Activated T-cell treated with anti-CD3 and anti-CD28 coated beads for 1 hour (primary cell): ENCODE data around the gene CDKAL1.
"Not testable (repeated sequence)": the region's sequence is repeated elsewhere in the genome, so short reads cannot be mapped to it uniquely, and the experiment has no call there.

Source experiments
- DNase-seq: peaks from one replicate; pipeline ENCODE4 v3.0.0-alpha.2; 2020; ENCODE audit warnings: low read depth

Gene CDKAL1

GRCh38 chr6:20594299-20594853, 60.1 kb downstream of the CDKAL1 start:
- DNase-seq = not testable (repeated sequence)

DNA sequence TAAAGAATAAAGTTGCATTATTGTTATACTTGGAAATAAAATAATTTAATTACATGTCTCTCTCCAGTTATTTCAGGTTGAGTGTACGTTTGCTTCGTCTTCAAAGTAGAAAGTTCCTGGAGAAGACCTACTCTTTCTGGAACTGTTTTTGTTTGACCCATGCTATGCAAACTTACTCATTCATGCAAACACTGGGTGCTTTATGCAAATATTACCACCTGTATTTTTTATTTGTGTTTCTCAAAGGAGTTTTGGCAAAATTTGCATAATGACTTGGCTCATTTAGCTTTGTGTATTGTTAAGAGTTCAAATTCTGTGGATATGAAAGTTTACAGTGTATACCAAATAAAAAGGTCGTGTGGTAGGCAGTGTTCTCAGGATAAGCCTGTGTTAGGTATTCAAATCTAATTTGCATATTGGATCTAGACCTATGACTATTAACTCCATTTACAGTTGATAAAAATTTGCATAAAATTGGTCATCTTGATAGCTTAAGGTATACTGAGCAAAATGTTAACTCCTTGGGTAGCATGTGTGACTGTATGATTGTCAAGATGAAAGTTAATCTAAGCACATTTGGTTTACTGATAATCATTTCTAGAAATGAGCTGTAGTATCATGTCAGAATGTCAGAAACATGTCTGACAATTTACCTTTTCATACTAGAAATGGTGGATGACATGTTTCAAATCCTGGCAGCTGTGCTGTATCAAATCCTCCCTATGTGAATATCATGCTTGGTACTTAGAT, 65.2 kb downstream of the CDKAL1 start:
- no peak for DNase-seq

DNA sequence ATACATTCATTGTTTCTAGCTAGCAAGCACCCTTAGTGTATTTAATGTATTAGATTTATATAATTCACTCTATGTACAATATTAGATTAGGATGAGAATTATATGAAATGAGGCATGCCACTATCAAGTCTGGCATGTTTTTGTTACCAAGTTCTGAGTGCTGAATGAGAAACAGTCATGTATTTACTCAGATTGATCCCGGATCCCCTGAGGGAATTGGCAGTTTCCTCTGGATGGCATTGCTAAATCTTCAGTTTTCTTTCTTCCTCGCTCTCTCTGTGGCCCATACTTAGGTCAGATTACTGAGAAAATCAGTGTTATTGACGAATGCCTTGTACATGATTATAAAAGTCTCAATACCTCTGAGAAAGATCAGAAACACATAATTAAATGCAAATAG, 66.6 kb downstream of the CDKAL1 start:
- no peak for DNase-seq

- DNase-seq = no peak
Measured at GRCh38 chr6:20604159-20604558, 69.9 kb downstream of the CDKAL1 start.

DNA sequence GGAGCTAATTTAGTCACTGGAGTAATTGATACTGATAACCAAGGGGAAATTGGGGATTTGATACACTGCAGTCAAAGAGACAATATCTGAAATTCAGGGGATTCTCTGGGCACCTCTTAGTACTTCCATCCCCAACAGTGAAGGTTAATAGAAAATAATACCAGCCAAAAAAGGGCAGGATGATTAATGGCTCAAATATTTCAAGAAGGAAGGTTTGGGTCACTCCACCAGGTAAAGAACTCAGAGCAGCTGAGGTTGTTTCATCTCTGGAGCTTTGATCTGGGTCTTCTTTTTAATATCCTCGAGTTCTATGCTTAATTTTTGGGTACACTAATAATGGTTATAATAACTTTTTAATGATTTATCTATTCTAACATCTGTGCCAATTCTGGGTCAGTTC, 70.8 kb downstream of the CDKAL1 start:
- DNase-seq = no peak

DNA sequence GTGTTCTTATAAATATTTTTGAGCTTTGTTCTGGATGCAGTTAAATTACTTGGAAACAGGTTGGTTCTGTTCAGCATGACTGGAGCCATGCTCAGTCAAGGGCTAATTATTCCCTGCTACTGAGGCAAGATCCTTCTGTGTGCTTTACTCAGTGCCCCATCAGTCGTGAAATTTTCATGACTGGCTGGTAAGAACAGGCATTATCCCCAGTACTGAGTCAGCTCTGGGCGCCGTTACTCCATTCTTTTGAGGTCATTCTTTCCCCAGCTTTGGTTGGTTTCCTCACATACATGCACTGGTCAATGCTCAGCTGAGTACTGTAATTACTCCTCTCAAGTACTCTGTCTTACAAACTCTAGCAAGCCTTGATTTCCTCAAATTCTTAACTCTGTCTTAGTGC, 71.3 kb downstream of the CDKAL1 start:
- no peak for DNase-seq

DNA sequence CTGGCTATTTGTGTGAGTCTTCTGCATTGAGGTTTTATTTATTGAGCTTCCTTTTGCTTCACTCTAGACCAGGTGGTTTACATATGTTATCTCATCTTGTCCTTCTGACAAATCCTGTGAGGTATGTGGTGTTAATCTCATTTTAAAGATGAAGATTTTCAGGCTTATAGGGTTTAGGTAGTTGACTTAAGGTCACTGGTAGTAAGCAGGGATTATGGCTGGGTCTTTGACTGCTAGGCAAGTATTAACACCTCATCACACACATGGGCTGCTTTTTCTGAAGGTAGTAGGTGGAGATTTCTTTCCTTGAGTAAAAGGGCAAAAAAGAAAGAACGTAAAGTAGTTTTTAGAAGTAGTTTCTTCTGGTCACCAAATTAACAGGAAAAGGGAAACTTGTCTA, 72.6 kb downstream of the CDKAL1 start:
- no peak for DNase-seq

- no peak for DNase-seq
Measured at GRCh38 chr6:20608356-20608755, 74.1 kb downstream of the CDKAL1 start.

- DNase-seq = no peak
Measured at GRCh38 chr6:20608905-20609304, 74.6 kb downstream of the CDKAL1 start.

DNA sequence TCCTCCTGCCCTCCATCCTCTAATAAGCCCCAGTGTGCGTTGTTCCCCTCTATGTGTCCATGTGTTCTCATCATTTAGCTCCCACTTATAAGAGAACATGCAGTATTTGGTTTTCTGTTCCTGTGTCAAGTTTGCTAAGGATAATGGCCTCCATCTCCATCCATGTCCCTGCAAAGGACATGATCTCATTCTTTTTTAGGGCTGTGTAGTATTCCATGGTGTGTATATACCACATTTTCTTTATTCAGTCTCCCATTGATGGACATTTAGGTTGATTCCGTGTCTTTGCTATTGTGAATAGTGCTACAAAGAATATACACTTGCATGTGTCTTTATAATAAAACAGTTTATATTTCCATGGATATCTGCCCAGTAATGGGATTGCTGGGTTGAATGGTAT, 75.7 kb downstream of the CDKAL1 start:
- DNase-seq = not testable (repeated sequence)

DNA sequence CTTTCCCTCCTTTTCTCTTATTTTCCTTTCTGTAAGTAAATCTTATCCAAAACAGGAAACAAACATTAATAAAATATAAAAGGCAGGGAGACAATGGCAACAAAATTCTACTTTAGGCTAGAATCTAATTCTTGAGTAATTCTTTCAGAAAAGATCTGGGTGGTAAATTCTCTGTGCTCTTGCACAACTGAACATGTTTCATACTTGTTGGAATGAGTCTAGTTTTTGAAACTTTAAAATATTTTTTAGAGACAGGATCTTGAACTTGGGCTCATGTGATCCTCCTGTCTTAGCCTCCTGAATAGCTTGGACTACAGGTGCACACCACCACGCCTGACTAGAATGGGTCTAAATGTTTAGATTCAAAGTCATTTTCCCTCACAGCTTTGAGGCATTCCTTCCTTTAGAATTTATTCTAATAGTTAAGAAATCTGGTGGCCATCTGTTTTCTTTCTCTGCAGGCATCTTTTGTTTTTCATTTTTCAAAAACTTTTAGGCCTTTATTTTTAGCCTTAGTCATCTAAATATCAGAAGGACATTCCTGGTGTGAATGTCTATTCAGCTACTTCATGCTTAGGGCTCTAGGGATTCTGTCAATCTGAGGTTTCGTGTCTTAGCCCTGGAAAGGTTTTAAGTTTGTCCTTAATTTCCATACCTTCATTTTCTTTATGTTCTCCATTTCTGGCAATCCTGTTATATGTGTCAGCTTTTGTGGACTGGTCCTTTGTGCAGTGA, 76.5 kb downstream of the CDKAL1 start:
- no peak for DNase-seq

DNA sequence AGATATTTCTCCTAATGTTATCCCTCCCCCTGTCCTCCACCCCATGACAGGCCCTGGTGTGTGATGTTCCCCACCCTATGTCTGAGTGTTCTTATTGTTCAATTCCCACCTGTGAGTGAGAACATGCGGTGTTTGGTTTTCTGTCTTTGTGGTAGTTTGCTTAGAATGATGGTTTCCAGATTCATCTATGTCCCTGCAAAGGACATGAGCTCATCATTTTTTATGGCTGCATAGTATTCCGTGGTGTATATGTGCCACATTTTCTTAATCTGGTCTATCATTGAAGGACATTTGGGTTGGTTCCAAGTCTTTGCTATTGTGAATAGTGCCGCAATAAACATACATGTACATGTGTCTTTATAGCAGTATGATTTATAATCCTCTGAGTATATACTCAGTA, 83.3 kb downstream of the CDKAL1 start:
- not testable (repeated sequence) for DNase-seq

DNA sequence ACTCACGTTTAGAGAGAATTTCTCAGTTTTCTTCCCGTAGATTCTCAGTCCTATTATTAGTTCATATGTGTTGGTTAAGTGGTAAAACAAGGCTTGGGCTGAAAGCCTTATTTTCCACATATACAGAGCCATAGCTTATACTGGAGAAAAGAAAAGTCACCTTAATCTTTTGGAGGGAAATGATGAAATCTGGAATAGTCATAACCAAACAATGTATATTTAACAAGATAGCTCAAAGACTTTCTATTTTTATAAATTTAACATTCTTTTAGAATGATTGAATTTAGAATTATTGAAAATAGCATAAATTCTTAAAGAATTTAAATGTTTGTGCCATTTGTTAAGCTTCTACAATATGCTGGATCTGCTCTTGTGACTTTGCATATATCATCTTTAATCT, 85.8 kb downstream of the CDKAL1 start:
- DNase-seq = no peak

DNA sequence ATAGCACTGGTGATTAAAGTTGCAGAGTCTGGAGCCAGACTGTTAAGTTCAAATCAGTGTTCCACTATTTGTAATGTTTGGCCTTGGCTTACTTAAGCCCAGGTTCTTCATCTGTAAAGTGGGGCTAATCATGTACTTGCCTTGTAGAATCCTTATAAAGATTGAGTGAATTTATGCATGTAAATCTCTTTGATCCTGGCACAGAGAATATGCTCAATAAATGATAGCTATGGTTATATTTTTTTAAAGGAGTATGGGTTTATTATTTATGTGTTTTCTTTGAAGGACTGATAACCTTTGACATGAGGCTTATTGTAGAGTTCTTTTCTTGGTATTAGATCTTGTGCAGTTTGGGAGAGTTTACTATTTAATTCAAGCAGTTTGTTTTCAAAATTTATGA, 89.5 kb downstream of the CDKAL1 start:
- no peak for DNase-seq

DNA sequence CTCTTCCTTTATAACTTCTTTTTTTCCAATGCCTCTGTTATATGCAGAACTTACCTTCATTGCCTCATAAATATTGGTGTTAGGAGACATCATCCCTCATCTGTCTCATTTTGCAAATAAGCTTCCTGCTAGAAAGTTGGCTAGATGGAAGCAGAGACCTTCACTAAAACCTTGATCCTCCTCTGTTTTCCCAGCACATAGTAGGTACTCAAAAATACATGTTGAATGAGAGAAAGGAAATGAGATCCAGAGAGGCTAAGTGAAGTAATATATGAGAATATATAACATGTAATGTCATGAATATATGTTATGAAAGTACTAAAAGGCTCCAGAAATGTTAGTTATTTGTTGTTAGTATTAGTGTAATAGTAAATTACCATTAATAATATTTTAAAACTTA, 91.9 kb downstream of the CDKAL1 start:
- DNase-seq = no peak

DNA sequence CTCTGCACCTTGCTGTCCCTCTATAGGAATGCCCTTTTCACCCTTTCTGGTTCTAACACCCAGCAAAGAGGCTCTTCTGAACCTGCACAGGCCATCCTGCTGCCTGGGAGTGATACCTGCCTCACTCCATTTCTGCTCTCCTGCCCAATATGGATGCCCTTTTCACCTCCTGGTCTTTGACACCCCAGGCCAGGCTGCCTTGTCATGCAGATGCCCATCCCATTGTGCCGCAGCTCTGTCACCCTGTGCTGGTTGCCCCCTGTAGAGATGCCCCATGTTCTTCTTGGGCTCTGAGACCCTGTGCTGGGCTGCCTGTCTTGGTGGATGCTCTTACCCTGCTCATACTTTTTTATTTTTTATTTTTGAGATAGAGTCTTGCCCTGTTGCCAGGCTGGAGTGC, 95.3 kb downstream of the CDKAL1 start:
- DNase-seq = no peak

DNA sequence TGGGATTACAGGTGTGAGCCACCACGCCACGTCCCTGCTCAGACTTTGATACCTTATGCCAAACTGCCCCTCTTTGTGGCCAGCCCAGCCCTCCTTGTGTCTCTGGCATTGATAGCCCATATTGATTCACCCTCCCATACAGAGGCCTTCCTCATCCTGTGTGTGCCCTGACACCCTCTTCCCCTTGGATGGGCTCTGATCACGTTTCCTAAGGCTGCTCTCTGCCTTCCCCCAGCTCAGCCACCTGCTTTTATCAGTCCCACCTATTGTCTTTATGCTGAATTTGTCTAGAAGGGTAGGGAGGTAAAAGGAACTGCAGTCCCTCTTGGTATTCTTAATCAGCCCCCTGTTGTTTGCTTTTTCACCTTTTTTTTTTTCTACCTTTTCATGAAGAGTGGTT, 95.9 kb downstream of the CDKAL1 start:
- DNase-seq = no peak

GRCh38 chr6:20630617-20631548, 96.6 kb downstream of the CDKAL1 start:
- no peak for DNase-seq

DNA sequence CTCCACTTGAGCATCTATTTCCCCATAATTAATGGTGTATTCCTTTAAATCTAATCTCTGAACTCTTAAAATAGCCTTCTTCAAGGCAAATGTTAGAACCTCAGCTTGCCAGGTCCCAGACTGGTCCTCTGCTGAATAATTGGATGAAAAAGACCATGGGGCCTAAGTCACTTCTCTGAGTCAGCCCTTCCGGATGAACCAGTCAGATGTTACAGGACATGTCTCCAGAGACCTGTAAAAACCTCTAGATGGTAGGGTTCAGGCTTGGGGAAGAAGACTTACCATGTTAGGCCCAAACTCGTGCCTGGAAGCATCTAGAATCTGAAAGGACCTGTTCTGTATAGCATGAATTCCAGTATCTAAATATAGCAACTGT, 97.3 kb downstream of the CDKAL1 start:
- DNase-seq = no peak

DNA sequence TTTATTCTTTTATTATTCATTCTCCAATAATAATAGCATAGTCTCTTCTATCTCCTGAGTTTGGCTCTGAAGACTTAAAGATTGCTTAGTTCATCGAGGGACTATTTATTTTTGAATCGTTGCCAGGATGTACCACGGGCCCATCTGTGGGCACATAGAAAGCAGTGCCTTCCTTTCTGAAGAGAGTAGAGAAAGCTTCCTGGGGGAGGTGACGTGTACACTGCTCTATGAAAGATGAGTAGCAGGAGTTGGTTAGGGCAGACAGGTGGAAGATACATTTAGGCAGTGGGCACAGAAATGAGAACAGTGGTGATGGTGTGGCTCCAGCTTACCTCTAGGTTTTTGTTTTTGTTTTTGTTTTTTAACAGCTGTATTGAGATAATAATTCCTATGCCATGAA, 98.4 kb downstream of the CDKAL1 start:
- DNase-seq = no peak

DNA sequence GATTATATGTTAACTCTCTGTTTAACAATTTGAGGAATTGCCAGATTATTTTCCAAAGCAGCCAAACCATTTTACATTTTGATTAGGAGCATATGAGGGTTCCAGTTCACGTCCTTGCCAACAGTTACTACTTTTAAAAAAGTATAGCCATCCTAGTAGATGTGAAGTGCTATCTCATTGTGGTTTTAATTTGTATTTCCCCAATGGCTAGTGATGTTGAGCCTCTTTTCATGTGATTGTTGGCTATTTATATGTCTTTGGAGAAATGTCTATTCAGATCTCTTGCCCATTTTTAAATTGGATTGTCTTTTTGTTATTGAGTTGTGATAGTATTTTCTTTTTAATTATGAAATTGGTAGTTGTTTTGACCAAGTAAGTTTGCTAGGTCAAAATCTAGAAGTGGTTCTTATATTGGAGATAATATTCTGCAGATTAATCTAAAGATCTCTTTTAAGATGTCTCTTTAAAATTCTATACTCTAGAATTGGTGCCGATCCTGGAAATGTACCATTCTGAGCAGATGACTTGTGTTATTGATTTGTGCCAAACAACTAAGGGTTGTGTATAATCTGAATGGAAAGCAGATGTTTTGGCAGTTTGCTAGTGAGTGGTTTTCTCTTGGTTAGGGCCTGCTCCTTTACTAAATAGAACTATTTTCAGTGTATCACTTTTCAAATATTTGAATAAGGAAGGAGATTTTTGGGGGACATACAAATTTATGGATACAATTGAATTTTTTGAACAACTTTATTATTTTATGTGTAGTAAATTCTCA, 99.5 kb downstream of the CDKAL1 start:
- DNase-seq = no peak

- DNase-seq = no peak
Measured at GRCh38 chr6:20639161-20639560, 104.9 kb downstream of the CDKAL1 start.
